Kidney epithelial cell (primary cell): ENCODE data around the gene HSBP1L1. TPM values are rescaled to one million over a fixed set of nuclear protein-coding genes. Genes with fewer than 3 reads are reported as not detected.
A peak's percentile ranks its signal among the peaks of the same experiment; 100 is the strongest.
"Not testable (repeated sequence)": the region's sequence is repeated elsewhere in the genome, so short reads cannot be mapped to it uniquely, and the experiment has no call there.

Experiments used
- DNase-seq: peaks from one replicate; pipeline ENCODE4 v3.0.0-alpha.2; 2010; ENCODE audit warnings: low read depth
- H3K27me3 ChIP-seq: 2 replicates; pipeline ENCODE4 v1.6.0; 2011; ENCODE audit warnings: low read length; ENCODE audit not compliant: control insufficient read depth, insufficient read depth
- H3K36me3 ChIP-seq: 2 replicates; pipeline ENCODE4 v1.5.1; 2011; ENCODE audit warnings: low read length; ENCODE audit not compliant: control insufficient read depth, insufficient read depth
- H3K4me3 ChIP-seq: 2 replicates; pipeline ENCODE4 v1.5.1; 2011; ENCODE audit warnings: low read depth, mild to moderate bottlenecking, control low read depth, low read length
- CTCF ChIP-seq: IDR thresholded peaks from 2 replicates; pipeline ENCODE4 v1.5.1; 2011; ENCODE audit warnings: mild to moderate bottlenecking, moderate library complexity, low read length, control low read depth, inconsistent platforms; ENCODE audit not compliant: insufficient read depth, poor library complexity, severe bottlenecking
- total RNA-seq: library from RNA; depleted of rRNA; stranded (reverse); fragments of >200 nt; gene quantifications from 2 replicates; pipeline ENCODE4 v1.2.3, GENCODE V29; 2015

The HSBP1L1 gene
- total RNA-seq, 1 donor from 2014 or later, result 26.4 TPM

GRCh38 chr18:79989195-79989497 is 24.7 kb downstream of the HSBP1L1 start:
- Histone ChIP-seq H3K36me3 (no peaks in the 10 kb centered on the region), H3K27me3 (no peaks in the 10 kb centered on the region)
- TF ChIP-seq CTCF, result no peak

GRCh38 chr18:79991494-79991893 is 27.1 kb downstream of the HSBP1L1 start:
- no peak for DNase-seq
- Histone ChIP-seq H3K36me3 (no peaks in the 10 kb centered on the region), H3K4me3 (no peak overlapping the region), H3K27me3 (no peaks in the 10 kb centered on the region)
- TF ChIP-seq CTCF, result no peak

More at GRCh38 chr18:79989195-79989497, 24.7 kb downstream of the HSBP1L1 start:
- DNase-seq, result no peak
- H3K4me3 ChIP-seq, result peak overlapping the region; percentile 82

GRCh38 chr18:79999701-80000100 is 35.3 kb downstream of the HSBP1L1 start:
- not testable (repeated sequence) for H3K27me3 ChIP-seq, DNase-seq, H3K4me3 ChIP-seq, H3K36me3 ChIP-seq

- no peak overlapping the region for H3K4me3 ChIP-seq
- no peaks in the 10 kb centered on the region for H3K27me3 ChIP-seq
- TF ChIP-seq CTCF, result no peak
- no peaks in the 10 kb centered on the region for H3K36me3 ChIP-seq
- no peak for DNase-seq
Observed at GRCh38 chr18:80000877-80001276, 36.4 kb downstream of the HSBP1L1 start.

GRCh38 chr18:80002468-80002867 is 38.0 kb downstream of the HSBP1L1 start:
- Histone ChIP-seq H3K4me3 (no peak overlapping the region), H3K27me3 (no peaks in the 10 kb centered on the region), H3K36me3 (no peaks in the 10 kb centered on the region)
- no peak for TF ChIP-seq CTCF
- no peak for DNase-seq

GRCh38 chr18:80004600-80005342 is 40.3 kb downstream of the HSBP1L1 start:
- no peaks in the 10 kb centered on the region for H3K27me3 ChIP-seq
- no peaks in the 10 kb centered on the region for H3K36me3 ChIP-seq
- DNase-seq, result no peak
- no peak overlapping the region for H3K4me3 ChIP-seq
- TF ChIP-seq CTCF, result no peak
